ENCODE results near the gene TMEM196.
"Not testable (repeated sequence)": the region's sequence is repeated elsewhere in the genome, so short reads cannot be mapped to it uniquely, and the experiment has no call there.

TMEM196 gene

DNA sequence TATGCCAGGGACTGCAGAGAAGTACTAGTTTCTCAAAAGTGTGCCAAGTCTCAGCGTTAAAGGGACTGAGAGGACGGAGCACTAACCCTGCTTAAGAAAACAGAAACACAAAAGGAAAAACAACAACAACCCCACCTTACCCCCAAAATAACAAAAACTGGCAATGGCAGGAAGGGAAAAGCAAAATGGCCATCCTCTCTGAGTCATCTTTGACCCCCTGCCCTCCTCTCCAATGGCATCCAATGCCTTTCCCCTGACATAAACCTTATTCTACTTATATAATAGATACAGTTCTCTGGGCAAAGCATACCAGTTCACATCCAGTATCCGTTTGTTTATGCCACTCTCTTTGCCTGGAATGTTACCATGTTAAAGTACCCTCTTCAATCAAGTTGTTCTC, 66.2 kb downstream of the TMEM196 start:
- DNase-seq, result peak; percentile 5

DNA sequence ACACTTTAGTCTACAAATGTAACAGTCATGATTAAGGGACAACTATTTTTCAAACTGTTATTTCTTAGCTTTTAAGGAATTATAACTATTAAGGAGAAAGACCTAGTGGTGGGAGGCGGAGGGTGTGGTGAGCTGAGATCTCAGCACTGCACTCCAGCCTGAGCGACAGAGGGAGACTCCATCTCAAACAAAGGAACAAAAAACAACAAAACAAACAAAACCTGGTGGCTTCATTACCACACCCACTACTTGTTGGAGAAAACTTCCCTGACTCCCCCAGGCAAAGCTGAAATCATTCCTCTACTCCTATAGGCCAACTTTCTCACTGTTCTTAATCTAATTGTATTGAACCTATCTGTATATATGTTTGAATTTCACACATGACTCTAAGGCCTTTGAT, 67.8 kb downstream of the TMEM196 start:
- DNase-seq, result no peak

DNA sequence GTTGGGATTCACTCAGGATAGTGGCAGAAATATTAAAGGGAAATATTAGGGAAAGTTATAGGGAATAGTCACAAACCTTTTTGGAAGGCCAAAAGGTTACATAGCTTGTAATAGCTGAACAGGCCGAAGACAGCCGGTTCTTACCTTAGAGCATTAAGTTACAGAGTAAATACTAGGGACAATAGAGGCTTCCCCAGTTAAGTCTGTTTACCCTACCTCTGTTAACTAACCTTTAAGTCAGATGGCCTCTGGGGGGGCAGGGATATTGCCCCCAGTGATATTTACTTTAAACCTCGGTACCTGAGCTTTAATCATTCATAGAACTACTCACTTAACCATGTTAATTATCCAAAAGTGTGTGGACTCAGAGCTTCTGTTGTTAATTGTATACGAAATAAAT, 71.9 kb downstream of the TMEM196 start:
- no peak for DNase-seq

DNA sequence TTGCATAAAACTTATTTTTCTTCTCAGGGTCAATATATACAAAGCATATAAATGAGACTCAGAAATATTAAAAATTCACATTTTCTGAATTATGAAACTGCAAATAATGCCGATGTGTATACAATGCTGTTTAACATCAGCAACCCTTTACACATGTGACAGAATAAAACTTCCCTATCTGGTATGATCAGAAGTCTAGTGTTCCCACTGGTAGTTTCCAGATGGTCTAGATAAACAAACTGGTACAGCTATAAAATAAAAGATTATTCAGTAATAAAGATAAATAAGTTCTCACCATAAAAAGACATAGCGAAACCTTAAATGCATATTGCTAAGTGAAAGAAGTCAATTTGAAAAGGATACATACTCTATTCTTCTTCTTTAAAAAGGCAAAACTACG, 72.5 kb downstream of the TMEM196 start:
- no peak for DNase-seq

DNA sequence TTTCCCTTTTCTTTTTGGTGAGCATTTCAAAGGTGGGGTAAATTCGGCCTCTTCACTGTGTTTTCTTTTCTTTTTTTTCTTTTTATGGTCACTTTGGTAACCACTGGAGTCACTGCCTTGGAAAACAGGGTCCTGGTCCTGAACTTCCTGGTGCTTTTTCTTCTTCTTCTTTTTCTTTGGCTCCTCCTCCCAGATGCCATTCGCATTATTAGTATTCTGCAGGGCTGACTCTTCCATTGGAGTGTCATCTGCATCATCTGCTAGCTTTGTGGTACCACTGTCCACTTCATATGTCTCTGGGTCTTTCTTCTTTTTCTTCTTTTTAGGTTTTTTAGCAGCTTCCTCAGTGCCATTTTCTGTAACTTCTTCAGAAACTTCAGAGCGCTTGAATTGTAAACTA, 75.1 kb downstream of the TMEM196 start:
- peak; percentile 24 for DNase-seq

DNA sequence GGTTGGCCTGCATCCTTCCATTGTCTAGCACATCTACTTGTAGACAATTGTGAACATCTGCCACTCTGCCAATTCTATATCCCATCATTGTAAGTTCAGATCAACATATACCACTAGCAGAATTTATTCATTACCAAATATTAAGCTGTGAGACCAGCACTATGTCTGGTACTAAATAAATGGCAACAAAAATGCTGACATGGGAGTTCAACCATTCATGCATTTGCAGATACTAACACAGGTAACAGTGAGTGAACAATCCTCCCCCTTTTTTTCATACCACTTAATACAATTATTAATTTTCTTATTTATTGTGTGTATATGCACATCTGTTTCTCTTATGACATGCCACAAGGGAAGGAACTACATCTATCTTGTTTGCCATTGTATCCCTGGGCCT, 76.5 kb downstream of the TMEM196 start:
- no peak for DNase-seq

DNA sequence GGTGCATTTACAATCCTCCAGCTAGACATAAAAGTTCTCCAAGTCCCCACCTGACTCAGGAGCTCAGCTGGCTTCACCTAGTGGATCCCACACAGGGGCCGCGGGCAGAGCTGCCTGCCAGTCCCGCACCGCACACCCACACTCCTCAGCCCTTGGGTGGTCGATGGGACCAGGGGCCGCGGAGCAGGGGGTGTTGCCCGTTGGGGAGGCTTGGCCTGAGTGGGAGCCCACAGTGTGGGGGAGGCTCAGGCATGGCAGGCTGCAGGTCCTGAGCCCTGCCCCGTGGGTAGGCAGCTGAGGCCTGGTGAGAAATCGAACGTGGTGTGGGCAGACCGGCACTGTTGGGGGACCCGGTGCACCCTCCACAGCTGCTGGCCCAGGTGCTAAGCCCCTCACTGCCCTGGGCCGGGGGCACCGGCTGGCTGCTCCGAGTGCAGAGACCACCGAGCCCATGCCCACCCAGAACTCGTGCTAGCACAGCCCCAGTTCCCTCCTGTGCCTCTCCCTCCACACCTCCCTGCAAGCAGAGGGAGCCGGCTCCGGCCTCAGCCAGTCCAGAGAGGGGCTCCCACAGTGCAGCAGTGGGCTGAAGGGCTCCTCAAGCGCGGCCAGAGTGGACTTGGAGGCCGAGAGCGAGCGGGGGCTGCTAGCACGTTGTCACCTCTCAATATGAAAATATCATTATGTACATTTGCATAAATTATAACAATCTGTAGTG, 81.1 kb downstream of the TMEM196 start:
- no peak for DNase-seq

DNA sequence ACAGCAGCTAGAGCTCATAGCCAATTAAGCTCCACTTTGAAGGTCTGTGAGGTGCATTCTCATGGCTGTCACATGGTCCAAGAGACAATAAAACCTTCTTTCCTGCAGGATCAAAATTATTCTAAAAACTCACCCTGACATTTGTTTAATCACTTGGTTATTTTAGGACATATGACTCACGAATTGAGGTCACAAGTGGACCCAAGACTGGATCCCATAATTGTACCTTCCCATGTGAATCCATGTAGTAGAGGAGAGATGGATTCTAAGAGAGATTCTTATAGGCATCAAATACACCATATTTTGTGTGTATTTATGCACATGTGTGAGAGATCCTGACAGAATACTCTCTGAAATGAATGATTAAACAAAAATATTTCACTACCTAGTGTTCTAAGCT, 82.7 kb downstream of the TMEM196 start:
- no peak for DNase-seq

DNA sequence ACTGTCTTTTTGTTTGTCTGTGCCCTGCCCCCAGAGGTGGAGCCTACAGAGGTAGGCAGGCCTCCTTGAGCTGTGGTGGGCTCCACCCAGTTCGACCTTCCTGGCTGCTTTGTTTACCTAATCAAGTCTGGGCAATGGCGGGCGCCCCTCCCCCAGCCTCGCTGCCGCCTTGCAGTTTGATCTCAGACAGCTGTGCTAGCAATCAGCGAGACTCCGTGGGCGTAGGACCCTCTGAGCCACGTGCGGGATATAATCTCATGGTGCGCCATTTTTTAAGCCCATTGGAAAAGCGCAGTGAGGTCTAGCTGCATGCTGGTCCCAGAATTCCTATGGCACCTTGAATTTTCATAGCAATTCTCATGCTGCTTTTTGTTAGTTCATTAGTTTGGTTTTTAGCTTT, 84.3 kb downstream of the TMEM196 start:
- DNase-seq, result not testable (repeated sequence)

DNA sequence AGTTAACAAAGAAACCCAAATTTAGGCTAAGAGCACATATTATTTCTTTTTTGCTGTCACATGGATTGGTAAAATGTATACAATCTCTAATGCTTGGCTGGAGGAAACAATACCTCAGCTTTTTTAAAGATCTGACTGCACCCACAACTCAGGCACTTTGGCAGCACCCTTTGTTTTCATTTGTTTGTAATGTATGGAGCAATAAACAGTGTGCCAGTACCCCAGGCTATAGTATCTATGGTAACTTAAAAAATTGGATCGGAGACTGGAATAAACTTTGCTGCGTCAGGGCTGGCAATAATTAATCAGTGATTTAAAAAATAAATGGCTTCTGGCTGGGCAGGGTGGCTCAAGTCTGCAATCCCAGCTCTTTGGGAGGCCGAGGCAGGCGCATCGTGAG, 91.8 kb downstream of the TMEM196 start:
- DNase-seq, result no peak

DNA sequence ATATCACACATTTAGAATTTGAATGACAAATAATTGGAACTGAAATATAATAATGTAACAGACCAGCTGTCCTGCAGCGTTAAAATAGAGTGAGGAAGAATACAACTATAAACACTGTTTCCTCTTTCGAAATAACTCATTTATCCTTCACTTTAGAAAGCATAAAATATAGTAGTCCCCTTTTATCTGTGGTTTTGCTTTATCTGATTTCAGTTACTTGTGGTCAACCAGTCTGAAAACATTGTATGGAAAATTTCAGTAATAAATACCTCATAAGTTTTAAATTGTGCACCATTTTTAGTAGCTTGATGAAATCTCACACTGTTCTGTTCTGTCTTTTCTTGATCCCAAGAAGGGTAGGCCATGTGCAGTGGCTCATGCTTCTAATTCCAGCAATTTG, 96.2 kb downstream of the TMEM196 start:
- peak; percentile 15 for DNase-seq

DNA sequence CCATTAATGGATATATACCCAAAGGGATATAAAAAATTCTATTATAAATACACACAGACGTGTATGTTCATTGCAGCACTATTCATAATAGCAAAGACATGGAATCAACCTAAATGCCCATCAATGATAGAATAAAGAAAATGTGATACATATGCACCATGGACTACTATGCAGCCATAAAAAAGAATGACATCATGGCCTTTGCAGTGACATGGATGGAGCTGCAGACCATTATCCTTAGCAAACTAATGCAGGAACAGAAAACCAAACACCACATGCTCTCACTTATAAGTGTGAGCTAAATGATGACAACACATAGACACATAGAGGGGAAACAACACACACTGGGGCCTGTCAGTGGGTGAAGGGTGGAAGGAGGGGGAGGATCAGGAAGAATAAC, 97.6 kb downstream of the TMEM196 start:
- DNase-seq, result no peak

DNA sequence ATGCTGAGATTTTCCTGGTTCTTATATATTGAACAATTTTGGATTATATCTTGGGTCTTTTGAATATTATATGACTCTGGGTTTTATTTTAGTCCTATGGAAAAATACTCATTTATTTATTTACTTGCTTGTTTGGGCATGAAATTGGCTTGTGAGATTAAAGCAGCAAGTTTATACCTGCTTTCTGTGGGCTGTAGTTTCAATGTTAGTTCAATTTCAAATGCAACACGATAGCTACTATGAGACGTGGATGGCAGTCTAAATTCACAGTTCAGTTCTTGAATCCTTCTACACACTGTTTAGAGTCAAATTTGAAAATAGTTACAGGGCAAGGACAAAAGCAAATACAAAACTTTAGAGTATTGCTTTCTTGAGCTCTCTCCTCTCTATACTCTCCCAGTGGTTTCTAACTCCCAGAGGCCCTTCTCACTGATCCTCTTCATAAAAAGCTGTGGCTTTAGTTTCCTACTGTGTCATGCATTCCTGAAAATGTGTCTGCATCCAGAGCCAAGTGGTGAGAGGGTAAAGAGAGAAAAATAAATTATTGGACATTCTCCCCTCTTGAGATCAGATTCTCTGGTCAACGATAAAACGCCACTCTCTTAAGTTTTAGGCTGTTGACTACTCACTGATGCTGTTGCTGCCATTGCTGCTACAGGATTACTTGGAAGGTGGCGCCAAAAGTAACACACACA, 99.0 kb downstream of the TMEM196 start:
- peak; percentile 62 for DNase-seq

DNA sequence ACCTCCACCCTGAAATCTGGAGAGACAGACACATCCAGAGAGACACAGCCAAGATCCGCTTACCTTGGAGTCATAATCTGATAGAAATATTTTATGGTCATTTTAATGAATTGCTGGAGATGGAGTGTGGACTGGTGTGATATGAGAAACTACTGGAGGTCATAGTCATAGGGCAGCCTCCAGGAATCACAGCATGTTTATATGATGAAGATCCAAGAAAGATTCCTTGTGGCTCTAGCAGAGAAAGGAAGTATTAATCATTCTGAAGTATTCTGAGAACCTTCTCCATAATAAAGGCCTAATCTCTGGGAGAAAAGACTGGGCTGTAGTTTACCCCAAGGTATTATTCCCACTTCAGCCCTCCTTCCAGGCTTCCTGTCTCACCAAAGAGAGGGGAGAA, 102.6 kb downstream of the TMEM196 start:
- DNase-seq, result peak; percentile 48

All from fibroblast of skin of back (primary cell).